ENCODE data around the gene ZNF782. TPM values are rescaled to one million over a fixed set of nuclear protein-coding genes. Genes with fewer than 3 reads are reported as not detected.
"Not testable (repeated sequence)": the region's sequence is repeated elsewhere in the genome, so short reads cannot be mapped to it uniquely, and the experiment has no call there.

The ZNF782 gene
- total RNA-seq: 10 to 100 TPM in 2 of 5 experiments, 1 to 10 TPM in 3; 6.2 to 12.4 (median 8.2) TPM
- 1 to 10 TPM; 1.5 to 2.3 TPM for polyA plus RNA-seq
- total RNA-seq: 19.9 reads per million, percentile 50 among the genes with 10 or more reads in this experiment

DNA sequence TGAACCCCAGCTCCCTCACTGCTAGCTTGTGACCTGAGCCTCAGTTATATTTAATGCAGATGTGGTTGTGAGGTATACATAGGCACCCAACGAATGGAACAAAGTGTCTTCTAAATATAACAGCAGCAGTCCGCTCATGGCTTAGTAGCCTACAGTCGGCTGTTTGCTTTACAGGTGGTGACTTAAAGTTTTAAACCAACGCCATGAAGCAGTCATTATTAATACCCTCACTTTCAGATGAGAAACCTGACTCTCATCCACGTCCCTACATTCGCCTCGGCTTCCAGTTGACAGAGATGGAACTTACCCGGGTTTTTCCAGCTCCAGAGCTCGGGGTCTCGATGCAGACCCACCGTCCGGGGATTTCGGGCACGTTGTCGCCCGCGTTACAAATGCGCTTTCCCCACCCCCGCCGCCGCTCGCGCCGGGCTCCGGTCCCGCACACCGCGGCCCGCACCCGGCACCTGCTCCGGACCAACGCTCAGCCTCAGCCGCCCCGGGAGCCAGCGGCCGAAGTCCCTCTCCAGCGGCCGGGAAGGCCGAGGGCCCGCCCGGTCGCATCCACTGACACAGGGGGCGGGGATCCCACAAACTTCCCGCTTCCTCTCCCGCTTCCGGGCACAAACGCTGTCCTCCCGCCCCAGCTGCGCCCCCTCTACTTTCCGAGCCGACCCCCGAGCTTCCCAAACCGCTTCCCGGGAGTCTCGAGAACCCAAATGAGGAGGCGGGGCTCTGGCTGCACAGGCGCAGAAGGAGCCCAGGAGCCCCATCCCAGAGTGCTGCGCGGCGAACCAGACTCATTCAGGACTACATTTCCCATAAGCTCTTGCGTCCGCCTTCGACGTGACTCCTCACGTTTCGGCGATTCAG is at the start of gene ZNF782:
ZNF782 (minus strand) TSS at position 734 of the 870 bp plus-strand sequence. CDS start 2,553 bp downstream, outside the sequence.
- peaks cover 0 to 22% (median 0%) of the 10 kb centered on the region in 5 donors for H3K27me3 Mint-ChIP-seq
- Histone ChIP-seq H3K4me3 (ENCODE audit: low read length) (peak within 1 kb of the TSS; percentile 89), H3K27ac (ENCODE audit: low read depth, low read length) (peak within 1 kb of the TSS; percentile 83), H3K27me3 (ENCODE audit: control insufficient read depth in 2 of 2, insufficient read depth in 2 of 2, low read length in 2 of 2) (no peaks in the 10 kb centered on the region), H3K4me1 (ENCODE audit: control insufficient read depth in 2 of 2, insufficient read depth in 2 of 2, low read length in 2 of 2) (peaks cover 18% of the 10 kb centered on the region in 2 donors), H3K9me3 (ENCODE audit: control insufficient read depth in 2 of 3, low read length in 3 of 3) (no peaks in the 10 kb centered on the region), H3K36me3 (ENCODE audit: control insufficient read depth in 2 of 3, insufficient read depth in 3 of 3, low read length in 3 of 3) (peaks cover 0 to 5% (median 0%) of the 10 kb centered on the region in 3 experiments)
- DNase-seq (peak; percentile 66 to 84 (median 77)), ATAC-seq (peak; percentile 94)
- peak within 1 kb of the TSS; percentile 89 to 100 (median 97) for H3K27ac Mint-ChIP-seq
- ChIA-PET POLR2A (interaction anchor here (0.7 to 1.4 kb wide), 5 partner anchors 32 to 779 kb away, joined by 3 to 9 read pairs (median 6); partner anchors contain the start of genes NCBP1, TSTD2 and ZNF510), CTCF (interaction anchor here (0.6 to 1.6 kb wide), 4 partner anchors 542 to 1535 kb away, joined by 3 to 7 read pairs (median 4); no protein-coding TSS in a partner anchor)
- H3K9me3 Mint-ChIP-seq: peaks cover 0 to 5% (median 0%) of the 10 kb centered on the region in 11 donors
- H3K4me3 Mint-ChIP-seq: peak within 1 kb of the TSS; percentile 90 to 100 (median 100)
- intact Hi-C loops (cut with micrococcal nuclease): loop anchor here (1.0 to 10.0 kb wide), 9 partner anchors 75 to 1537 kb away; partner anchors contain the start of genes NCBP1 (in 2 of the 2), TSTD2 (in 2 of the 2), CTSV (in 1 of the 2) and FANCC (in 1 of the 2)
- peaks cover 29 to 56% (median 45%) of the 10 kb centered on the region in 7 donors for H3K4me1 Mint-ChIP-seq
- peaks cover 3 to 22% (median 9%) of the 10 kb centered on the region in 5 donors for H3K36me3 Mint-ChIP-seq

DNA sequence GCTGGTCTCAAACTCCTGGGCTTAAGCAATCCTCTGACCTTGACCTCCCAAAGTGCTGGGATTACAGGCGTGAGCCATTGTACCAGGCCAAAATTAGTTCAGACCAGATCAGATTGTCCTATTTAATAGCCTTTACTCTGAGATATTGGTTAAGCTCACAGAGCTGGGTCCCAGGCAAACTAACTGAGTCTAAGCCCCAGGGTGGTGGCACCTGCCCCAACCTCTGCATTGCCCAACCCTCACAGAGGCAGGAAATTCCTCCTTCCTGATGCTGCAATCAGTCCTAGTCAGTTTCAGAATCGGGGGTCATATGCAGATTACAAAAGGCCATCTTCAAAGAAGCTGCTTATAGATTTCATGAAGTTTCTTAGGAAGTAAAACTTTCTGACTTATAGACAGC is 45.7 kb upstream of the ZNF782 start:
- H3K4me3 Mint-ChIP-seq; H3K9me3 Mint-ChIP-seq; CTCF ChIA-PET; H3K4me1 Mint-ChIP-seq; H3K27me3 Mint-ChIP-seq; H3K27me3 ChIP-seq (ENCODE audit: control insufficient read depth in 2 of 2, insufficient read depth in 2 of 2, low read length in 2 of 2); DNase-seq; H3K27ac ChIP-seq (ENCODE audit: low read depth, low read length); H3K4me3 ChIP-seq (ENCODE audit: low read length); H3K4me1 ChIP-seq (ENCODE audit: control insufficient read depth in 2 of 2, insufficient read depth in 2 of 2, low read length in 2 of 2); H3K9me3 ChIP-seq (ENCODE audit: control insufficient read depth in 2 of 3, low read length in 3 of 3); ATAC-seq; POLR2A ChIA-PET; H3K27ac Mint-ChIP-seq: not testable (repeated sequence)
- peaks cover 5 to 31% (median 26%) of the 10 kb centered on the region in 5 donors for H3K36me3 Mint-ChIP-seq
- intact Hi-C loops (cut with micrococcal nuclease): loop anchor here in 1 of 2 donors (2.0 kb wide), 1 partner anchor 17 kb away; no protein-coding TSS in a partner anchor
- peaks cover 0 to 24% (median 0%) of the 10 kb centered on the region in 3 experiments for H3K36me3 ChIP-seq (ENCODE audit: control insufficient read depth in 2 of 3, insufficient read depth in 3 of 3, low read length in 3 of 3)

DNA sequence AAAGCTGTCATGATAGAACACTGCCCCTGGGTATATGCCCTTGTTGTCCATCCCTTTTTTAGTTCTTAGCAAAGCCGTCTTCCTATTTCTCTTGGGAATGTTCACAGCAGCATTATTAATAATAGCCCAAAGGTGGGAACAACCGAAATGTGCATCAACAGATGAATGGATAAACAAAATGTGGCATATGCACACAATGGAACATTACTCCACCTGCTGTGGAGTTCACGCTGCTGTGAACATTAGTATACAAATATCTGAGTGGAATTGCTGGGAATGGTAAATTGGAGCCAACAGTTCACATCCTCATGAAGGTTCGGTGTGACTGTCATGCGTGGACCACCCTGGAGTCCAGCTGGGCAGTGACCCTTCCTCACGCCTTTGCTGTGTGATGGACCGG is 37.8 kb upstream of the ZNF782 start:
- DNase-seq (no peak), ATAC-seq (no peak)
- Histone ChIP-seq H3K27me3 (ENCODE audit: control insufficient read depth in 2 of 2, insufficient read depth in 2 of 2, low read length in 2 of 2) (no peaks in the 10 kb centered on the region), H3K4me1 (ENCODE audit: control insufficient read depth in 2 of 2, insufficient read depth in 2 of 2, low read length in 2 of 2) (no peaks in the 10 kb centered on the region), H3K27ac (ENCODE audit: low read depth, low read length) (no peak overlapping the region), H3K9me3 (ENCODE audit: control insufficient read depth in 2 of 3, low read length in 3 of 3) (no peaks in the 10 kb centered on the region), H3K36me3 (ENCODE audit: control insufficient read depth in 2 of 3, insufficient read depth in 3 of 3, low read length in 3 of 3) (peaks cover 0 to 29% (median 0%) of the 10 kb centered on the region in 3 experiments), H3K4me3 (ENCODE audit: low read length) (no peak overlapping the region)
- Mint-ChIP-seq H3K4me3 (no peak overlapping the region), H3K27me3 (no peaks in the 10 kb centered on the region), H3K36me3 (peaks cover 15 to 69% (median 54%) of the 10 kb centered on the region in 5 donors), H3K9me3 (peaks cover 0 to 10% (median 3%) of the 10 kb centered on the region in 11 donors), H3K27ac (peak overlapping the region in 1 of 9 donors; percentile 5), H3K4me1 (no peaks in the 10 kb centered on the region)
- POLR2A ChIA-PET: no interaction called here
- CTCF ChIA-PET: no interaction called here
- intact Hi-C loops (cut with micrococcal nuclease): no loop called here

DNA sequence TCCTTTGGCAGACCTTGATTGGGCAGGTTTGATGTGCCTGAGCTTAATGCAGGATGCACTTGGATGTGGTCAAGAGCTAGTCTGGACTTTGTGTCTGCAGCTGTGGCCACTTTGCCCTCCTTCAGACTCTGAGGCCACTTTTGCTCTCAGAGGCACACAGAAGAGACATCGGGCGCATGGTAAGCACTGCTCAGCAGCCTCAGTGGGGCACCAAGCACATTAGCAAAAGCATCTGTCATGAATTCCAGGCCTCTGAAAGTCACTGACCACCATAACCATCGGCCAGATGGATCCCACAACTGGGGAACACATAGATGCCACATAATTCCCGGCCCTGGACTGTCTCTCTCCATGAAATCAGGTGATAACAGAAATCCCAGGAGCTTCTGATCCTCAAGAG is 34.3 kb upstream of the ZNF782 start:
- H3K4me3 ChIP-seq (ENCODE audit: low read length): no peak overlapping the region
- peaks cover 3 to 56% (median 39%) of the 10 kb centered on the region in 5 donors for H3K36me3 Mint-ChIP-seq
- no peaks in the 10 kb centered on the region for H3K27me3 Mint-ChIP-seq
- no peaks in the 10 kb centered on the region for H3K9me3 ChIP-seq (ENCODE audit: control insufficient read depth in 2 of 3, low read length in 3 of 3)
- CTCF ChIA-PET: no interaction called here
- H3K4me1 Mint-ChIP-seq: no peaks in the 10 kb centered on the region
- H3K27ac ChIP-seq (ENCODE audit: low read depth, low read length): no peak overlapping the region
- no peak for DNase-seq
- H3K36me3 ChIP-seq (ENCODE audit: control insufficient read depth in 2 of 3, insufficient read depth in 3 of 3, low read length in 3 of 3): no peaks in the 10 kb centered on the region
- POLR2A ChIA-PET: interaction anchor here (1.2 kb wide), 1 partner anchor 504 kb away, joined by 3 read pairs; no protein-coding TSS in a partner anchor
- no peak for ATAC-seq
- H3K27me3 ChIP-seq (ENCODE audit: control insufficient read depth in 2 of 2, insufficient read depth in 2 of 2, low read length in 2 of 2): no peaks in the 10 kb centered on the region
- intact Hi-C loops (cut with micrococcal nuclease): no loop called here
- no peaks in the 10 kb centered on the region for H3K4me1 ChIP-seq (ENCODE audit: control insufficient read depth in 2 of 2, insufficient read depth in 2 of 2, low read length in 2 of 2)
- no peak overlapping the region for H3K27ac Mint-ChIP-seq
- H3K4me3 Mint-ChIP-seq: no peak overlapping the region
- H3K9me3 Mint-ChIP-seq: peaks cover 0 to 20% (median 7%) of the 10 kb centered on the region in 11 donors

DNA sequence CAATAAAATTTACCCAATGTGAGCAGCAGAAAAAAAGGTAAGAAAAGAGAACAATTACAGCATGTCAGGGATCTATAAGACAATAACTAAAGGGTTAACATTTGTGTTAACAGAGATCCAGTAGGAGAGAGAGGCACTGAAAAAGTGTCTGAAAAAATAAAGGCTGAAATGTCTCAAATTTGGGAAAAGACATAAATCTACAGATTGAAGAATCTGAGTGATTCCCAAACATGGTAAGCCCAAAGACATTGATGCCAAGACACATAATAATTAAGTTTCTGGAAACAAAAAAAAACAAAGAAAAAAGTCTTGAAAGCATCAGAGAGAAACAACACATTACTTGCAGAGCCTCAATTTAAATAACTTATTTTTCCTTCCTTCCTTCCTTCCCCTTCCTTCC is 31.1 kb upstream of the ZNF782 start:
- no peak for DNase-seq
- intact Hi-C loops (cut with micrococcal nuclease): no loop called here
- Histone ChIP-seq H3K4me1 (ENCODE audit: control insufficient read depth in 2 of 2, insufficient read depth in 2 of 2, low read length in 2 of 2) (no peaks in the 10 kb centered on the region), H3K36me3 (ENCODE audit: control insufficient read depth in 2 of 3, insufficient read depth in 3 of 3, low read length in 3 of 3) (no peaks in the 10 kb centered on the region), H3K27me3 (ENCODE audit: control insufficient read depth in 2 of 2, insufficient read depth in 2 of 2, low read length in 2 of 2) (no peaks in the 10 kb centered on the region), H3K4me3 (ENCODE audit: low read length) (no peak overlapping the region), H3K9me3 (ENCODE audit: control insufficient read depth in 2 of 3, low read length in 3 of 3) (no peaks in the 10 kb centered on the region), H3K27ac (ENCODE audit: low read depth, low read length) (no peak overlapping the region)
- no peak overlapping the region for H3K4me3 Mint-ChIP-seq
- H3K27me3 Mint-ChIP-seq: peaks cover 0 to 6% (median 0%) of the 10 kb centered on the region in 5 donors
- H3K36me3 Mint-ChIP-seq: peaks cover 3 to 38% (median 27%) of the 10 kb centered on the region in 5 donors
- peak overlapping the region in 1 of 9 donors; percentile 9 for H3K27ac Mint-ChIP-seq
- H3K4me1 Mint-ChIP-seq: no peaks in the 10 kb centered on the region
- ChIA-PET CTCF (no interaction called here), POLR2A (no interaction called here)
- no peak for ATAC-seq
- H3K9me3 Mint-ChIP-seq: peaks cover 0 to 28% (median 8%) of the 10 kb centered on the region in 11 donors

DNA sequence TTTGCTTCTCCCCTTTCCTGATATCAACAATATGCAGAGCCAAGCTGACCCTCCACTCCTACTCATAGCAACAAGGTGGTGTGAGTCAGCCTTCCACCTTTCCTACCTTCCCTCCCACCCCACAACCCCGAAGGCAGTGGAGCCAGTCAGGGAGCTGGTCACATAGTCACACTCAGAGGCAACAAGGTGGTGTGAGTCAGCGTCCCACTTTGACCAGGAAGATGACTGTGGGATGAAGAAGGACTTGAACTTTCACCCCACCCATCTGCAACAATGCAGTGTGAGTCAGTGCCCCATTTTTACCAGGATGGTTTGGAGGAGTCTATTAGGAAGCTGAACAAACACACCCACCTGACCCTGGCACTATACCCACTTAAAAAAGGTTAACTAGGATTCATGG is 30.1 kb upstream of the ZNF782 start:
- CTCF ChIA-PET: no interaction called here
- ATAC-seq: peak; percentile 24

More for the DNA sequence above, 30.1 kb upstream of the ZNF782 start:
- peaks cover 3 to 31% (median 27%) of the 10 kb centered on the region in 5 donors for H3K36me3 Mint-ChIP-seq
- H3K9me3 Mint-ChIP-seq: peaks cover 0 to 35% (median 7%) of the 10 kb centered on the region in 11 donors
- H3K4me1 Mint-ChIP-seq: no peaks in the 10 kb centered on the region
- Histone ChIP-seq H3K27me3 (ENCODE audit: control insufficient read depth in 2 of 2, insufficient read depth in 2 of 2, low read length in 2 of 2) (no peaks in the 10 kb centered on the region), H3K4me1 (ENCODE audit: control insufficient read depth in 2 of 2, insufficient read depth in 2 of 2, low read length in 2 of 2) (no peaks in the 10 kb centered on the region), H3K4me3 (ENCODE audit: low read length) (no peak overlapping the region), H3K36me3 (ENCODE audit: control insufficient read depth in 2 of 3, insufficient read depth in 3 of 3, low read length in 3 of 3) (no peaks in the 10 kb centered on the region), H3K9me3 (ENCODE audit: control insufficient read depth in 2 of 3, low read length in 3 of 3) (no peaks in the 10 kb centered on the region), H3K27ac (ENCODE audit: low read depth, low read length) (no peak overlapping the region)
- H3K27ac Mint-ChIP-seq: no peak overlapping the region
- no peak overlapping the region for H3K4me3 Mint-ChIP-seq
- no peak for DNase-seq
- POLR2A ChIA-PET: no interaction called here
- peaks cover 0 to 16% (median 5%) of the 10 kb centered on the region in 5 donors for H3K27me3 Mint-ChIP-seq
- intact Hi-C loops (cut with micrococcal nuclease): no loop called here
